ENCODE measurements around the gene RALGPS1.

The RALGPS1 gene

GRCh38 chr9:127178686-127179632 is 264.4 kb downstream of the RALGPS1 start:
- Mint-ChIP-seq H3K4me3 (no peak overlapping the region), H3K27ac (no peak overlapping the region), H3K27me3 (no peaks in the 10 kb centered on the region), H3K4me1 (ENCODE audit: low read depth) (no peaks in the 10 kb centered on the region), H3K9me3 (ENCODE audit: low read depth) (no peaks in the 10 kb centered on the region), H3K36me3 (no peaks in the 10 kb centered on the region)

- Mint-ChIP-seq H3K27me3 (no peaks in the 10 kb centered on the region), H3K9me3 (ENCODE audit: low read depth) (no peaks in the 10 kb centered on the region), H3K4me1 (ENCODE audit: low read depth) (no peaks in the 10 kb centered on the region), H3K27ac (no peak overlapping the region), H3K36me3 (peaks cover 3% of the 10 kb centered on the region), H3K4me3 (no peak overlapping the region)
These were observed 265.3 kb downstream of the RALGPS1 start for GRCh38 chr9:127179633-127180441.

DNA sequence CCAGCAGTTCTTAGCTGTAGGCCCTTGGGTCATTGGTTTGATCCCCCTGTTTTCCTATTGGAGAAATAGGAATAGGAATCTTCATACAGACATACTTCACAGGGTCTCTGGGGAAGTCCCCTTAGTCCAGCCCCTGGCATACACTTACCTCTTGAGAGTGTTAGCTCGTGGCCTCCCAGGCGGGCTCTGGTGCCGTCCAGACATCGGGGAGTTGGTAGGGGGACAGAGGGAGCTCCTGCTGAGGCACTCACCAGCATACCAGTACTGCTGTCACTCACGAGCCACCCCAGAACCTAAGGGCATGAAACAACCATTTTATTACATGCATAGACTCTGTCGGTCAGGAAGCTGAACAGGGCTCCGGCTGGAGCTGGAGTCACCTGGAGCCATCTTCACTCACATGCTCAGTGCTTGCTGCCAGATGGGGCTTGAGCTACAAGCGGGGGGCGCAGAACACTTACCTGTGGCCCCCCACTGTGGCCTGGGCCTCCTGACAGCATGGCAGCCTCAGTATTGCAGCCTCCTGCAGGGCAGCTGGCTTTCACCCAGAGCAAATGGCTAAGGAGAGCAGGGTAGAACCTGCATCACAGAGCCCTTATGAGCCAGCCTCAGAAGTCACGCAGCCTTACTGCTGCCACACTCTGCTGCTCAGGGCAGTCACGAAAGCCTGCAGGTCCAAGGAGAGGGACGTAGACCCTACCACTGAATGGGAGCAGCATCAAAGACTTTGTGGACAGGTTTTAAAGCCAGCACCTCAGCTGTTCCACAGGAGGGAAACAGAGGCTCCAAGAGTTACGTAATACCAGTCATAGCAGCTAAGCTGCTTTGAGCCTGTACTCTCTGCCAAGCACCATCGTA is 266.1 kb downstream of the RALGPS1 start:
- Mint-ChIP-seq H3K4me3 (no peak overlapping the region), H3K9me3 (ENCODE audit: low read depth) (no peaks in the 10 kb centered on the region)

DNA sequence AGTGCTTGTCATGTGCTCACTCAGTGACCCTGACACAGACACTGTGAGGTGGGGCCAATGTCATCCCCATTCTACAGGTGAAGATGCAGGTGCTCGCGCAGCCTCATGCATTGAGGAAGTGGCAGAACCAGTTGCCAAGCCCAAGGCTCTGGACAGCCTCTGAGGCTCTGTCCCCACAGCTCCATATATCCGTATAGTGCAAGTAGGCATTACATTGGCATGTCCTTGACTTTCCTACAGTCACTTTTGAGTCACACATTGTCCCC is 266.7 kb downstream of the RALGPS1 start:
- H3K36me3 Mint-ChIP-seq = peaks cover 3% of the 10 kb centered on the region
- H3K4me3 Mint-ChIP-seq = no peak overlapping the region
- H3K27me3 Mint-ChIP-seq = no peaks in the 10 kb centered on the region
- no peak overlapping the region for H3K27ac Mint-ChIP-seq
- no peaks in the 10 kb centered on the region for H3K9me3 Mint-ChIP-seq (ENCODE audit: low read depth)
- H3K4me1 Mint-ChIP-seq (ENCODE audit: low read depth) = no peaks in the 10 kb centered on the region

More for the DNA sequence above, 266.1 kb downstream of the RALGPS1 start:
- Mint-ChIP-seq H3K36me3 (peaks cover 3% of the 10 kb centered on the region), H3K27ac (no peak overlapping the region), H3K27me3 (no peaks in the 10 kb centered on the region), H3K4me1 (ENCODE audit: low read depth) (no peaks in the 10 kb centered on the region)

DNA sequence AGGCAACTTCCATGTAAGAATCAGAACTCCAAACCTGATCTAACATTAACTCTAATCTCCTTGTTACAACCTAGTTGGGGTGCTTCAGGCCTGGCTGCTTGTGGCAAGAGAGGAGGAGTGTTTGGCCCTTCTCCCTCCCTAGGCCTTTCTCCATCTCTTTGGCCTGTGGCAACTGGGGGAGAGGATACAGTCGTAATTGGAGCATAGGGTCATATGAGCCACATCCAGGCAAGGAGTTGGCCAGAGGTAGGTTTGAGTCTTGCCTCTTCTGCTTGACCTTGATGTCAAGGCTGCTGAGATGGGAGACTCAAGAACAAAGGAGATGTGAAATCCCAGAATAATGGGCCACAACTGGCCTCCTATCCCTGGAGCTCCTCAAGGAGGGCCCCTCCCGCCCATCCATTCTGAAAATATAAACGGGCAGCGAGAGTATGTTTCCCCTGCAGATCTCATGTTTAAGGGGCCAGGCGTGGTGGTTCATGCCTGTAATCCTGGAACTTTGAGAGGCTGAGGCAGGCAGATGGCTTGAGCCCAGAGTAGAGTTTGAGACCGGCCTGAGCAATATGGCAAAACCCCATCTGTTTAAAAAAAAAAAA is 267.1 kb downstream of the RALGPS1 start:
- Mint-ChIP-seq H3K27ac (no peak overlapping the region), H3K4me3 (no peak overlapping the region), H3K4me1 (ENCODE audit: low read depth) (no peaks in the 10 kb centered on the region), H3K9me3 (ENCODE audit: low read depth) (no peaks in the 10 kb centered on the region), H3K36me3 (peaks cover 3% of the 10 kb centered on the region), H3K27me3 (no peaks in the 10 kb centered on the region)

- Mint-ChIP-seq H3K36me3 (peaks cover 3% of the 10 kb centered on the region), H3K27me3 (no peaks in the 10 kb centered on the region), H3K9me3 (ENCODE audit: low read depth) (no peaks in the 10 kb centered on the region), H3K4me1 (ENCODE audit: low read depth) (no peaks in the 10 kb centered on the region), H3K4me3 (no peak overlapping the region), H3K27ac (no peak overlapping the region)
These were observed 268.5 kb downstream of the RALGPS1 start for GRCh38 chr9:127182901-127183746.

DNA sequence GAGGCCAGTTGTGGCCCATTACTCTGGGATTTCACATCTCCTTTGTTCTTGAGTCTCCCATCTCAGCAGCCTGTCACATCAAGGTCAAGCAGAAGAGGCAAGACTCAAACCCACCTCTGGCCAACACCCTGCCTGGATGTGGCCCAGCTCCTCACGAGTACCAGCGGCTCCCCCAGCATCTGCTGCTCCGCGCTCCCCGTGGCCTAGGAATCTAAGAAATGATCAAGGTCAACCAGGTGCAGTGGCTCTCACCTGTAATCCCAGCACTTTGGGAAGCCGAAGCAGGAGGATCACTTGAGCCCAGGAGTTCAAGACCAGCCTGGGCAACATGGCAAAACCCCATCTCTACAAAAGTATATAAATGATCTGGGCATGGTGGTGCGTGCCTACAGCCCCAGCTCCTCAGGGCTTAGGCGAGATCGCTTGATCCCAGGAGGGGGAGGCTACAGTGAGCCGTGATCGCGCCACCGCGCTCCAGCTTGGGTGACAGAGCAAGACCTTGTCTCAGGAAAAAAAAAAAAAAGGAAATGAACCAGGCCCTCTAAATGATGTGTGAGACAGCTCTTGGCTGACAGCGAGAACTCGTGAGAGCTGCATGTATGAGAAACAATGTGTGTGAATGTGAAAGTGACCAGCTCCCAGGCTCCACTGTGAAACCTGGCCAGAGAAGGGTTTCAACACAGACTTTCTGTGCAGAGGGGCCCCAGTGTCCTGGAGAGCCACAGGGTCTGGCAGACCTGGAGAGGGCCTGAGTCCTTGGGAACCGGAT is 269.4 kb downstream of the RALGPS1 start:
- H3K36me3 Mint-ChIP-seq = peaks cover 3% of the 10 kb centered on the region
- no peaks in the 10 kb centered on the region for H3K27me3 Mint-ChIP-seq
- H3K4me3 Mint-ChIP-seq = no peak overlapping the region
- no peak overlapping the region for H3K27ac Mint-ChIP-seq
- H3K9me3 Mint-ChIP-seq (ENCODE audit: low read depth) = no peaks in the 10 kb centered on the region
- H3K4me1 Mint-ChIP-seq (ENCODE audit: low read depth) = no peaks in the 10 kb centered on the region

DNA sequence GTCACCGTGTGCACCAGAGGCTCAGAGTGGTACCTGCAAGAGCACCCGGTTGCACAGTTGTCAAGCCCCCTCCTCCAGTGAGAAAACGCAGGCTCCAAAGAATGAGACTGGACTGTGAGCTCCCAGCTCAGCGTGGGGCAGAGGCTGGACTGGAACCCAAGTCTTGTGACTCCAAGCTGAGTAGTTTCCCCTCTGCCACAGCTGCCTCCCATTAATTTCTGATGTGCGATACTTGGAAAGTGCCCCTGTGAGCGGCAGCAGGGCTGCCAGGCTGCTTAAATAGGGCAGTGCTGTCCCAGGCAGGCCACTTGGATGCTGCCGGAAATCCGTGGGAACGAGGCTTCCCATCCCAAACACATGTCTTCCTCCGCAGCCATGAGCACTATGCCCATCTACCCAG is 270.1 kb downstream of the RALGPS1 start:
- no peak overlapping the region for H3K4me3 Mint-ChIP-seq
- no peaks in the 10 kb centered on the region for H3K9me3 Mint-ChIP-seq (ENCODE audit: low read depth)
- H3K27ac Mint-ChIP-seq = no peak overlapping the region
- H3K36me3 Mint-ChIP-seq = peaks cover 3% of the 10 kb centered on the region
- H3K27me3 Mint-ChIP-seq = no peaks in the 10 kb centered on the region
- no peaks in the 10 kb centered on the region for H3K4me1 Mint-ChIP-seq (ENCODE audit: low read depth)

GRCh38 chr9:127185181-127185580 is 270.6 kb downstream of the RALGPS1 start:
- H3K4me3 Mint-ChIP-seq = no peak overlapping the region
- no peaks in the 10 kb centered on the region for H3K27me3 Mint-ChIP-seq
- H3K36me3 Mint-ChIP-seq = peaks cover 3% of the 10 kb centered on the region
- H3K9me3 Mint-ChIP-seq (ENCODE audit: low read depth) = no peaks in the 10 kb centered on the region
- H3K27ac Mint-ChIP-seq = no peak overlapping the region
- H3K4me1 Mint-ChIP-seq (ENCODE audit: low read depth) = no peaks in the 10 kb centered on the region

GRCh38 chr9:127185931-127186781 is 271.6 kb downstream of the RALGPS1 start:
- H3K4me1 Mint-ChIP-seq (ENCODE audit: low read depth) = no peaks in the 10 kb centered on the region
- peaks cover 3% of the 10 kb centered on the region for H3K36me3 Mint-ChIP-seq
- no peak overlapping the region for H3K4me3 Mint-ChIP-seq
- no peak overlapping the region for H3K27ac Mint-ChIP-seq
- no peaks in the 10 kb centered on the region for H3K27me3 Mint-ChIP-seq
- no peaks in the 10 kb centered on the region for H3K9me3 Mint-ChIP-seq (ENCODE audit: low read depth)

- no peaks in the 10 kb centered on the region for H3K27me3 Mint-ChIP-seq
- H3K4me1 Mint-ChIP-seq (ENCODE audit: low read depth) = no peaks in the 10 kb centered on the region
- H3K4me3 Mint-ChIP-seq = no peak overlapping the region
- H3K36me3 Mint-ChIP-seq = peaks cover 3% of the 10 kb centered on the region
- no peaks in the 10 kb centered on the region for H3K9me3 Mint-ChIP-seq (ENCODE audit: low read depth)
- H3K27ac Mint-ChIP-seq = no peak overlapping the region
These were observed 272.2 kb downstream of the RALGPS1 start for GRCh38 chr9:127186806-127187205.

DNA sequence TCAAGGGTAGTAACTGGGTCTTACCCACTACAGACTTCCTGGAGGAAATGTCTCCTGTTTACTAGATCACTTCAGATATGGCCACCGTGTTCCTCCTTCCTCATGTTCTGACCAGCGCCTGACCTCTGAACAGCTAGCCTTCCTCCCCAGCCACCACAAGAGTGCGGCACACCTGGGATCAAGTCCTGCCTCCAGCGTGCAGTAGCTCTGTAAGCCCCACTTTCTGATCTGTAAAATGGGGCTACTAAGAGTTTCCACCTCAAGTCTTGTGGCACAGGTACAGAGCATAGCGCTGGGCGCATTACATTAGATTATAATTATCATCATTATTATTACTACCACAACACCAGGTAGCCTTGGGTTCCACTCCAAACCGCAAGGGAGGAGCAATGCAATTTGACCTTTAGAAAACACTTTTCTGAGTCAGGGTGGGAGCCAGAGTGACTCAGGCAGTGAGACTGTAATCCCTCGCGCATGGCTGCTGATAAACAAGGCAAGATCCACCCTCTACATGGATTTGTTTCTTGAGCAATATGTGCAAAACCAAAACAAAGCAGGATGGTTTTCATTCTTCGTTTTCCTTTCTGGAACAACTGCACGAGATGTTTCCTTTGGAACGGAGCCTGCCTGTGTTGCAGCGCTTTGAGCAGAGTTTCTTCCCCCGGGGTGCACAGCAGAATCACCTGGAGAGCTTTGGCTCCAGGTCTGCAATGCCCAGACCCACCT is 272.8 kb downstream of the RALGPS1 start:
- H3K4me3 Mint-ChIP-seq = no peak overlapping the region
- H3K27me3 Mint-ChIP-seq = no peaks in the 10 kb centered on the region
- no peak overlapping the region for H3K27ac Mint-ChIP-seq
- H3K36me3 Mint-ChIP-seq = peaks cover 3% of the 10 kb centered on the region
- no peaks in the 10 kb centered on the region for H3K9me3 Mint-ChIP-seq (ENCODE audit: low read depth)
- H3K4me1 Mint-ChIP-seq (ENCODE audit: low read depth) = no peaks in the 10 kb centered on the region
